ENCODE data around the gene DPH2.

Gene DPH2

GRCh38 chr1:44010935-44011471 lies 41.2 kb downstream of the DPH2 start:
- no peaks in the 10 kb centered on the region for H3K27me3 ChIP-seq (ENCODE audit: insufficient read depth, insufficient read length)
- no peak overlapping the region for H3K9ac ChIP-seq (ENCODE audit: insufficient read length, low read depth)
- H3K36me3 ChIP-seq (ENCODE audit: insufficient read depth, insufficient read length, low read length) = peaks cover 17% of the 10 kb centered on the region
- no peaks in the 10 kb centered on the region for H3K9me3 ChIP-seq (ENCODE audit: insufficient read depth, low read length)
- no peak for TF ChIP-seq YY1 (IDR thresholded peaks at IDR 0.05; ENCODE audit: insufficient read depth, insufficient read length)
- TF ChIP-seq SUZ12 (IDR thresholded peaks at IDR 0.05; ENCODE audit: extremely low read depth, insufficient read depth, insufficient read length) = no peak
- no peak for TF ChIP-seq ZNF274 (IDR thresholded peaks at IDR 0.05; ENCODE audit: low read depth, low read length)
- H3K4me3 ChIP-seq (ENCODE audit: insufficient read length, low read depth) = no peak overlapping the region
- DNase-seq (ENCODE audit: low read depth, low spot score) = no peak
- H3K4me1 ChIP-seq (ENCODE audit: insufficient read depth, insufficient read length) = peaks cover 25% of the 10 kb centered on the region

DNA sequence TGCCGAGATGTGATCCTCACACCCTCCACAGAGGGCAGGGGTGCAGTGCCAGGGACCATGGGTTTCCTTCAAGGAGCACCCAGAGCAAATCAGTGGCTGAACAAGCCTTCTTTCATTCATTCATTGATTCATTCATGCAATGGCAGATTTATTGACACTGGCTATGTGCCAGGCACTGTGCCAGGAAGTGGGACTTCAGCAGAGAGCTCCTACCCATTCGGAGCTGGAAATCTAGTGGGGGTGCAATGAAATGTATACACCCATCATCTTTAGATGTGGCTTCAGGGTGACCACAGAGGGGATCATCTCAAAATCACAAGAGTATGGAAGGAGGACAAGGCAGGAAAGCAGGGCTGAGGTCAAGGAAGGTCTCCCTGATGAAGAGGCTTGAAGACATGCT lies 42.6 kb downstream of the DPH2 start:
- no peaks in the 10 kb centered on the region for H3K27me3 ChIP-seq (ENCODE audit: insufficient read depth, insufficient read length)
- H3K4me3 ChIP-seq (ENCODE audit: insufficient read length, low read depth) = no peak overlapping the region
- H3K9ac ChIP-seq (ENCODE audit: insufficient read length, low read depth) = no peak overlapping the region
- H3K9me3 ChIP-seq (ENCODE audit: insufficient read depth, low read length) = no peaks in the 10 kb centered on the region
- H3K36me3 ChIP-seq (ENCODE audit: insufficient read depth, insufficient read length, low read length) = peaks cover 17% of the 10 kb centered on the region
- H3K4me1 ChIP-seq (ENCODE audit: insufficient read depth, insufficient read length) = peaks cover 29% of the 10 kb centered on the region
- no peak for DNase-seq (ENCODE audit: low read depth, low spot score)
- no peak for TF ChIP-seq SUZ12 (IDR thresholded peaks at IDR 0.05; ENCODE audit: extremely low read depth, insufficient read depth, insufficient read length)
- no peak for TF ChIP-seq ZNF274 (IDR thresholded peaks at IDR 0.05; ENCODE audit: low read depth, low read length)
- TF ChIP-seq YY1 (IDR thresholded peaks at IDR 0.05; ENCODE audit: insufficient read depth, insufficient read length) = no peak

GRCh38 chr1:44012941-44013609 lies 43.3 kb downstream of the DPH2 start:
- DNase-seq (ENCODE audit: low read depth, low spot score) = no peak
- Histone ChIP-seq H3K36me3 (ENCODE audit: insufficient read depth, insufficient read length, low read length) (peaks cover 14% of the 10 kb centered on the region), H3K4me1 (ENCODE audit: insufficient read depth, insufficient read length) (peaks cover 29% of the 10 kb centered on the region), H3K9ac (ENCODE audit: insufficient read length, low read depth) (no peak overlapping the region), H3K9me3 (ENCODE audit: insufficient read depth, low read length) (no peaks in the 10 kb centered on the region), H3K27me3 (ENCODE audit: insufficient read depth, insufficient read length) (no peaks in the 10 kb centered on the region), H3K4me3 (ENCODE audit: insufficient read length, low read depth) (no peak overlapping the region)
- TF ChIP-seq SUZ12 (IDR thresholded peaks at IDR 0.05; ENCODE audit: extremely low read depth, insufficient read depth, insufficient read length) = no peak
- TF ChIP-seq ZNF274 (IDR thresholded peaks at IDR 0.05; ENCODE audit: low read depth, low read length) = no peak
- no peak for TF ChIP-seq YY1 (IDR thresholded peaks at IDR 0.05; ENCODE audit: insufficient read depth, insufficient read length)

- H3K9me3 ChIP-seq (ENCODE audit: insufficient read depth, low read length) = no peaks in the 10 kb centered on the region
These were observed 44.1 kb downstream of the DPH2 start for GRCh38 chr1:44013949-44014348.

GRCh38 chr1:44014365-44015104 lies 44.7 kb downstream of the DPH2 start:
- TF ChIP-seq ZNF274 (IDR thresholded peaks at IDR 0.05; ENCODE audit: low read depth, low read length) = no peak
- TF ChIP-seq YY1 (IDR thresholded peaks at IDR 0.05; ENCODE audit: insufficient read depth, insufficient read length) = no peak
- TF ChIP-seq SUZ12 (IDR thresholded peaks at IDR 0.05; ENCODE audit: extremely low read depth, insufficient read depth, insufficient read length) = no peak
- no peak for DNase-seq (ENCODE audit: low read depth, low spot score)
- Histone ChIP-seq H3K9ac (ENCODE audit: insufficient read length, low read depth) (peak overlapping the region; percentile 5), H3K4me3 (ENCODE audit: insufficient read length, low read depth) (no peak overlapping the region), H3K36me3 (ENCODE audit: insufficient read depth, insufficient read length, low read length) (peaks cover 14% of the 10 kb centered on the region), H3K9me3 (ENCODE audit: insufficient read depth, low read length) (no peaks in the 10 kb centered on the region), H3K4me1 (ENCODE audit: insufficient read depth, insufficient read length) (peaks cover 32% of the 10 kb centered on the region), H3K27me3 (ENCODE audit: insufficient read depth, insufficient read length) (no peaks in the 10 kb centered on the region)

More at GRCh38 chr1:44013949-44014348, 44.1 kb downstream of the DPH2 start:
- no peak for DNase-seq (ENCODE audit: low read depth, low spot score)
- Histone ChIP-seq H3K9ac (ENCODE audit: insufficient read length, low read depth) (peak overlapping the region; percentile 5), H3K4me1 (ENCODE audit: insufficient read depth, insufficient read length) (peaks cover 29% of the 10 kb centered on the region), H3K27me3 (ENCODE audit: insufficient read depth, insufficient read length) (no peaks in the 10 kb centered on the region), H3K36me3 (ENCODE audit: insufficient read depth, insufficient read length, low read length) (peaks cover 10% of the 10 kb centered on the region), H3K4me3 (ENCODE audit: insufficient read length, low read depth) (no peak overlapping the region)
- TF ChIP-seq ZNF274 (IDR thresholded peaks at IDR 0.05; ENCODE audit: low read depth, low read length) (no peak), SUZ12 (IDR thresholded peaks at IDR 0.05; ENCODE audit: extremely low read depth, insufficient read depth, insufficient read length) (no peak), YY1 (IDR thresholded peaks at IDR 0.05; ENCODE audit: insufficient read depth, insufficient read length) (no peak)

DNA sequence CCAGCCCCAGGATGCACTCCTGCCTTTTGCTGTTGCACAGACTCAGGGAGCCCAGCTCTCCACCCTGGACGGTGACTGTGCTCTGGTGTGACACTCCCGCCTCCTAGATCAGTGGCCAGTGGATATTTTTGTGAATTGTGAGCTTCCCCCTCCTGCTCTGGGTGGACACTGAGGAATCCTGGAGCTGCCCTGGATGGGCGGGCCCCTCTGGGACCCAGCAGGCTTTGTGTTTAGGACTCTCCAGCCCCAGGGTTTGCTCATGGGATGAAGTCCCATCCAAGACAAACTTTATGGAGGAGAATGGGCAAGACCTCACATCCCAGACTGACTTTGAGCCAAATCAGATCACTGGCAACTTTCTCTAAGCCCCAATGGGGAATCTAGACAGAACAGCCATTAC lies 45.4 kb downstream of the DPH2 start:
- Histone ChIP-seq H3K36me3 (ENCODE audit: insufficient read depth, insufficient read length, low read length) (peaks cover 13% of the 10 kb centered on the region), H3K9ac (ENCODE audit: insufficient read length, low read depth) (no peak overlapping the region), H3K9me3 (ENCODE audit: insufficient read depth, low read length) (no peaks in the 10 kb centered on the region), H3K4me3 (ENCODE audit: insufficient read length, low read depth) (no peak overlapping the region), H3K27me3 (ENCODE audit: insufficient read depth, insufficient read length) (no peaks in the 10 kb centered on the region), H3K4me1 (ENCODE audit: insufficient read depth, insufficient read length) (peaks cover 34% of the 10 kb centered on the region)
- no peak for TF ChIP-seq ZNF274 (IDR thresholded peaks at IDR 0.05; ENCODE audit: low read depth, low read length)
- no peak for TF ChIP-seq YY1 (IDR thresholded peaks at IDR 0.05; ENCODE audit: insufficient read depth, insufficient read length)
- TF ChIP-seq SUZ12 (IDR thresholded peaks at IDR 0.05; ENCODE audit: extremely low read depth, insufficient read depth, insufficient read length) = no peak
- no peak for DNase-seq (ENCODE audit: low read depth, low spot score)

Measured in NT2/D1 (cell line).